Breast epithelium (tissue), 3 donors: Measurements from ENCODE around the gene MTA1.

ENCODE experiments used
- CTCF ChIP-seq, 3 donors: fragments of 450-650 bp; IDR thresholded peaks; one replicate each; pipeline ENCODE4 v1.5.1; 2016 to 2017; ENCODE audit warnings: antibody characterized with exemption in 3 of 3, mild to moderate bottlenecking in 3 of 3, moderate library complexity in 3 of 3
- POLR2AphosphoS5 ChIP-seq, 3 donors: sonication (generic); formaldehyde crosslinking; IDR thresholded peaks; one replicate each; pipeline ENCODE4 v1.6.1; 2017; ENCODE audit warnings: antibody characterized with exemption in 3 of 3

- TF ChIP-seq CTCF (IDR thresholded peaks at IDR 0.05) (no peak), POLR2AphosphoS5 (IDR thresholded peaks at IDR 0.05) (no peak)
Measured at GRCh38 chr14:105440554-105440900, 20.9 kb downstream of the MTA1 start.
